PC-9 (cell line): ENCODE data around the gene AKAP6.

ENCODE experiments used
- CTCF ChIP-seq: fragments of 200-600 bp; sonication (generic); conservative IDR thresholded peaks from 2 replicates; pipeline ENCODE4 v1.6.1; 2017; ENCODE audit warnings: mixed run types, antibody characterized with exemption, mild to moderate bottlenecking, moderate library complexity
- EZH2 ChIP-seq: fragments of 200-600 bp; sonication (generic); IDR thresholded peaks from 2 replicates; pipeline ENCODE4 v1.8.0; 2017; ENCODE audit warnings: antibody characterized with exemption, low read depth

- TF ChIP-seq CTCF (no peak), EZH2 (no peak)
These were observed 321.6 kb downstream of the AKAP6 start for GRCh38 chr14:32650665-32651064.
